Loucy (cell line): Measurements from ENCODE around the gene UNG.

Experiments
- H2AFZ ChIP-seq: fragments of 200-600 bp; sonication (generic); 2 replicates; pipeline ENCODE4 v1.6.0; 2016; ENCODE audit warnings: antibody characterized with exemption, mild to moderate bottlenecking, low read length, moderate library complexity
- H3F3A ChIP-seq: fragments of 200-600 bp; 2 replicates; pipeline ENCODE4 v1.6.0; 2016; ENCODE audit warnings: antibody characterized with exemption, low read depth, mild to moderate bottlenecking
- H3K27me3 ChIP-seq: fragments of 200-600 bp; sonication (generic); 2 replicates; pipeline ENCODE4 v1.6.1; 2014; ENCODE audit warnings: low read length, mild to moderate bottlenecking; ENCODE audit not compliant: insufficient read depth, poor library complexity, severe bottlenecking
- H3K36me3 ChIP-seq: fragments of 200-600 bp; sonication (generic); 2 replicates; pipeline ENCODE4 v1.6.1; 2016; ENCODE audit warnings: low read length; ENCODE audit not compliant: insufficient read depth
- H3K4me1 ChIP-seq: fragments of 200-600 bp; sonication (generic); 2 replicates; pipeline ENCODE4 v1.5.1; 2014; ENCODE audit warnings: low read length, mild to moderate bottlenecking; ENCODE audit not compliant: insufficient read depth, poor library complexity, severe bottlenecking
- H3K4me2 ChIP-seq: fragments of 200-600 bp; sonication (generic); 2 replicates; pipeline ENCODE4 v1.6.0; 2014; ENCODE audit warnings: antibody characterized with exemption, low read length, low read depth, mild to moderate bottlenecking; ENCODE audit not compliant: poor library complexity, severe bottlenecking
- H3K4me3 ChIP-seq: fragments of 200-600 bp; sonication (generic); 2 replicates; pipeline ENCODE4 v1.5.1; 2014; ENCODE audit warnings: low read length, mild to moderate bottlenecking, mixed read lengths; ENCODE audit not compliant: poor library complexity, severe bottlenecking
- H3K79me2 ChIP-seq: fragments of 200-600 bp; sonication (generic); 2 replicates; pipeline ENCODE4 v1.6.1; 2014; ENCODE audit warnings: low read length; ENCODE audit not compliant: insufficient read depth
- H3K9ac ChIP-seq: fragments of 200-600 bp; sonication (generic); 2 replicates; pipeline ENCODE4 v1.6.0; 2014; ENCODE audit warnings: mild to moderate bottlenecking, low read depth, low read length, moderate library complexity; ENCODE audit not compliant: poor library complexity, severe bottlenecking
- H3K9me2 ChIP-seq: fragments of 200-600 bp; sonication (generic); replicated peaks from 2 replicates; pipeline ENCODE4 v1.6.1; 2016; ENCODE audit warnings: low read depth, low read length, mixed read lengths
- H3K9me3 ChIP-seq: fragments of 200-600 bp; sonication (generic); 2 replicates; pipeline ENCODE4 v1.6.1; 2014; ENCODE audit warnings: mild to moderate bottlenecking, antibody characterized with exemption, low read length, low read depth; ENCODE audit not compliant: insufficient read depth
- H4K20me1 ChIP-seq: fragments of 200-600 bp; sonication (generic); 2 replicates; pipeline ENCODE4 v1.6.0; 2014; ENCODE audit warnings: antibody characterized with exemption, low read length, mild to moderate bottlenecking; ENCODE audit not compliant: insufficient read depth, poor library complexity, severe bottlenecking
- EZH2phosphoT487 ChIP-seq: fragments of 200-600 bp; IDR thresholded peaks from 2 replicates; pipeline ENCODE4 v1.6.1; 2018; ENCODE audit warnings: antibody characterized with exemption, mild to moderate bottlenecking, moderate library complexity, borderline replicate concordance
- TF ChIP-seq, protein P1 (sequence below): fragments of 200-600 bp; sonication (generic); conservative IDR thresholded peaks from 2 replicates; pipeline ENCODE4 v1.5.1; 2014; ENCODE audit warnings: mild to moderate bottlenecking, antibody characterized with exemption, low read length

Gene UNG

GRCh38 chr12:109069307-109070271 is 27.8 kb upstream of the UNG start:
- H3F3A ChIP-seq: no peaks in the 10 kb centered on the region
- no peaks in the 10 kb centered on the region for H4K20me1 ChIP-seq
- no peaks in the 10 kb centered on the region for H3K27me3 ChIP-seq
- H3K79me2 ChIP-seq: no peaks in the 10 kb centered on the region
- TF ChIP-seq, protein P1, sequence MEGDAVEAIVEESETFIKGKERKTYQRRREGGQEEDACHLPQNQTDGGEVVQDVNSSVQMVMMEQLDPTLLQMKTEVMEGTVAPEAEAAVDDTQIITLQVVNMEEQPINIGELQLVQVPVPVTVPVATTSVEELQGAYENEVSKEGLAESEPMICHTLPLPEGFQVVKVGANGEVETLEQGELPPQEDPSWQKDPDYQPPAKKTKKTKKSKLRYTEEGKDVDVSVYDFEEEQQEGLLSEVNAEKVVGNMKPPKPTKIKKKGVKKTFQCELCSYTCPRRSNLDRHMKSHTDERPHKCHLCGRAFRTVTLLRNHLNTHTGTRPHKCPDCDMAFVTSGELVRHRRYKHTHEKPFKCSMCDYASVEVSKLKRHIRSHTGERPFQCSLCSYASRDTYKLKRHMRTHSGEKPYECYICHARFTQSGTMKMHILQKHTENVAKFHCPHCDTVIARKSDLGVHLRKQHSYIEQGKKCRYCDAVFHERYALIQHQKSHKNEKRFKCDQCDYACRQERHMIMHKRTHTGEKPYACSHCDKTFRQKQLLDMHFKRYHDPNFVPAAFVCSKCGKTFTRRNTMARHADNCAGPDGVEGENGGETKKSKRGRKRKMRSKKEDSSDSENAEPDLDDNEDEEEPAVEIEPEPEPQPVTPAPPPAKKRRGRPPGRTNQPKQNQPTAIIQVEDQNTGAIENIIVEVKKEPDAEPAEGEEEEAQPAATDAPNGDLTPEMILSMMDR: no peak
- no peak for TF ChIP-seq EZH2phosphoT487
- peak overlapping the region; percentile 39 for H3K4me3 ChIP-seq
- H3K9ac ChIP-seq: peak overlapping the region; percentile 42
- H3K36me3 ChIP-seq: peaks cover 8% of the 10 kb centered on the region; the same call in 1 of the 2 replicates
- no peaks in the 10 kb centered on the region for H3K9me3 ChIP-seq
- no peaks in the 10 kb centered on the region for H3K4me1 ChIP-seq
- H3K9me2 ChIP-seq: no peaks in the 10 kb centered on the region
- peak overlapping the region; percentile 26 for H3K4me2 ChIP-seq
- no peak overlapping the region for H2AFZ ChIP-seq

DNA sequence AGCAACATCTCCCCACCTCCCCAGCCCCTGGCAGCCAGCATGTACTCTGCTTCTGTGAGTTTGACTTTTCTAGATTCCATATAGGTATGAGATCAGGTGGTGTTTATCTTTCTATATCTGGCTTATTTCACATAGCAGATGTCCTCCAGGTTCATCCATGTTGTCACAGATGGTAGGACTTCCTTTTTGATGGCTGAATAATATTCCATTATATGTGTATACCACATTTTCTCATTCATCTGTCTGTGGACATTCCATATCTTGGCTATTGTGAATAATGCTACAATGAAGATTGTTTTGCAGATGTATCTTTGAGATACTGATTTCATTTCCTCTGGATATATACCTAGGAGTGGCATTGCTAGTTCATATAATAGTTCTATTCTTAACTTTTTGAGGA is 22.5 kb upstream of the UNG start:
- H3K27me3 ChIP-seq: no peaks in the 10 kb centered on the region
- no peak overlapping the region for H3K9ac ChIP-seq
- H3K4me2 ChIP-seq: no peak overlapping the region
- H4K20me1 ChIP-seq: no peaks in the 10 kb centered on the region
- no peaks in the 10 kb centered on the region for H3K9me2 ChIP-seq
- TF ChIP-seq EZH2phosphoT487: no peak
- H3K4me1 ChIP-seq: no peaks in the 10 kb centered on the region
- H3F3A ChIP-seq: no peaks in the 10 kb centered on the region
- no peak overlapping the region for H3K4me3 ChIP-seq
- peaks cover 18% of the 10 kb centered on the region for H3K36me3 ChIP-seq
- H3K79me2 ChIP-seq: no peaks in the 10 kb centered on the region
- no peak overlapping the region for H2AFZ ChIP-seq
- H3K9me3 ChIP-seq: no peaks in the 10 kb centered on the region

- Histone ChIP-seq H3K9ac (no peak overlapping the region), H3K9me3 (no peaks in the 10 kb centered on the region), H3K79me2 (no peaks in the 10 kb centered on the region), H4K20me1 (no peaks in the 10 kb centered on the region), H3K27me3 (no peaks in the 10 kb centered on the region), H3F3A (no peaks in the 10 kb centered on the region), H2AFZ (no peak overlapping the region), H3K9me2 (no peaks in the 10 kb centered on the region), H3K4me2 (no peak overlapping the region), H3K4me3 (no peak overlapping the region), H3K36me3 (peaks cover 63% of the 10 kb centered on the region), H3K4me1 (no peaks in the 10 kb centered on the region)
- TF ChIP-seq, protein P1: no peak
- TF ChIP-seq EZH2phosphoT487: no peak
Observed at GRCh38 chr12:109082751-109083150, 14.6 kb upstream of the UNG start.
